DND-41 (cell line): ENCODE data around the gene MTA3.

Source experiments
- CTCF ChIP-seq: IDR thresholded peaks from 2 replicates; pipeline ENCODE4 v1.5.1; 2012; ENCODE audit warnings: borderline replicate concordance, low read length, moderate library complexity, mild to moderate bottlenecking; ENCODE audit not compliant: poor library complexity, severe bottlenecking; ENCODE audit errors: extremely low read depth
- EZH2 ChIP-seq: IDR thresholded peaks from 3 replicates; pipeline ENCODE4 v1.6.1; 2012; ENCODE audit warnings: borderline replicate concordance, low read depth, mild to moderate bottlenecking, moderate library complexity, low read length, inconsistent platforms; ENCODE audit not compliant: severe bottlenecking

- TF ChIP-seq CTCF (no peak), EZH2 (no peak)
Observed at GRCh38 chr2:42791606-42792005, 223.2 kb downstream of the MTA3 start.
